ENCODE data around the gene SEMA3C.

Gene SEMA3C

DNA sequence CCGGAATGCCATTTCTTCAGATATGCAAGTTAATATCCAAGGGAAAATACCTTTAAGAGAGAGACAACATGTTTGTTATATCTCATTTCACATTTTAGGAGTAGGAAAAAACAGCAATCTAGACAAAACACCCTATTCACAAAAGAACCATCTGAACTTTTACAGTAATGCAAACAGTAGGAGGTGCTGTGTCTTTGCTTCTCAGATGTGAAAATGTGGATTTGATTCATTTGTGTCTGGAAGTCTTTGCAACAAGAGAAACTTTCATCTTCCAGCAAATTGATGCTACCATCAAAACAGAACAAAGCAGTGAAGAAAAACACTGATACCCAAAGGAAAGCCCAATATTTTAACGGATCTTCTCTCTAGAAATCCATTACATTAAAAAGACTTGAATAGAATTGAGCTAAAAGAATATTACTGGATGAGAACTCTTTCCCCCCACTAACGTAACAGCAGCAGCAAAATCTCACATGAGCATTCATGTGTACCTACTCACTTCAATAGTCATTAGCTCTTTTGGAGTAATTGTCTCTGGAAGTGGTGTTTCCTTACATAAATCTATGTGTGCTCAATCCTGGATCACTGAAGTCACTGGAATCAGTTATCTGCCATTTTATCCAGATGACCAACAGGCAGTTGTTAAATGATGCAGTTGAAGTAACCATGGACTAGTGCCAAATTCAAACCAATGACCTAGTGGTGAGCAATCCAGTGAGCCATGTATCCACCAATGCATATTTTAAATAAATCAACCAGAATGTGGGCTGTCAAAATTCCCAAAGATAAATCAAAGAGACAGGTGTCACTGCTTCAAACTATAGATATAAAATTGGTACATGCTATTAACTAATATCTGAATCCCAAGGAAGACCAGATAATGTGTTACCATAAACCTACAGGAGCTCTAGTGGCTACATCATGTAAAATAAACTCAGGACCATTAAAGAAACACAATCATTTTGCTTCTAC is 1.8 kb downstream of the SEMA3C start:
- Mint-ChIP-seq H3K9me3 (no peaks in the 10 kb centered on the region), H3K4me1 (ENCODE audit: low read depth in 2 of 2) (no peaks in the 10 kb centered on the region), H3K27me3 (peaks cover 0 to 9% of the 10 kb centered on the region in 2 donors), H3K27ac (no peak overlapping the region), H3K4me3 (no peak overlapping the region), H3K36me3 (ENCODE audit: insufficient read depth) (no peaks in the 10 kb centered on the region)
- DNase-seq: no peak
- ATAC-seq (replicated peaks): no peak

DNA sequence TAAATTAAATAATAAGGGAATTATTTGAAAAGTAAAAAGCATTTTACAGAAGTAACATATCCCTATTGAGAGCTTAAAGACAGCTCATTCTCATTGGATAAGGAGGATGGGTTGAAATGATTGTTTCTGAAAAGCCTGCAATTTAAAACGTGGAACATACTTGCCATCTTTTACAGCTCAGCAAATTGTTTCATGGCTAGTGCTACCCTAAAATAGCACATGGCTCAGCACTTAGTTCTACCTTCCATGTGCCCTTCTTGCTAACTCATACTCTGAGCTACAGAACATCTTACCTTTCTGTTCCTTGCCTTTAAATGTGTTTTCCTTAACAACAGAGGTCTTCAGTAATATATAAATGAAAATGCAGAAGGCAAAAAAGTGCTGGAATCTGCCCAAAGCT is 8.6 kb downstream of the SEMA3C start:
- Mint-ChIP-seq H3K4me1 (ENCODE audit: low read depth in 2 of 2) (no peaks in the 10 kb centered on the region), H3K36me3 (ENCODE audit: insufficient read depth) (no peaks in the 10 kb centered on the region), H3K27me3 (no peaks in the 10 kb centered on the region), H3K27ac (no peak overlapping the region), H3K9me3 (peaks cover 0 to 4% of the 10 kb centered on the region in 2 donors), H3K4me3 (no peak overlapping the region)
- ATAC-seq (replicated peaks) (no peak), DNase-seq (no peak)

DNA sequence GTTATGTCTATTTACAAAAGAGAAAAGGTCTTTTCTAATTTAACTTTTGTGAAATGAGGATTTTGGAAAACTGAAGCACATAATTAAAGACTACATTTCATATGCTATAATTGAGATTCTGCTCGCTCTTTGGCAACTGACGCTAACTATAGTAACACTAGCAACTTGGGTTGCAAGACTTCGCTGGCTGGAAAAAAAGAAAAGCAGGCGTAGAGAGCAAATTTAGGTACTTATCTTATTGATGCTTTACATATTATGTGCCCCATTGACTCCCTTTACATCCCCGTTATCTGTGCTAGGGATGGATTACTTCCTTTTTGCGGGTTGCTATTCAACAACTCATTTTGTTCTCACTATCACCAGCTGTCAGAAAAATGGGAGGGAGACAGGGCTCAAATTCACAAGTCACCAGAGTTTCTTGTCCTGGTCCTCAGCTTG is 10.5 kb downstream of the SEMA3C start:
- Mint-ChIP-seq H3K4me3 (no peak overlapping the region), H3K36me3 (ENCODE audit: insufficient read depth) (no peaks in the 10 kb centered on the region), H3K4me1 (ENCODE audit: low read depth in 2 of 2) (no peaks in the 10 kb centered on the region), H3K9me3 (peaks cover 0 to 4% of the 10 kb centered on the region in 2 donors), H3K27ac (no peak overlapping the region), H3K27me3 (no peaks in the 10 kb centered on the region)
- DNase-seq (no peak), ATAC-seq (replicated peaks) (no peak)

DNA sequence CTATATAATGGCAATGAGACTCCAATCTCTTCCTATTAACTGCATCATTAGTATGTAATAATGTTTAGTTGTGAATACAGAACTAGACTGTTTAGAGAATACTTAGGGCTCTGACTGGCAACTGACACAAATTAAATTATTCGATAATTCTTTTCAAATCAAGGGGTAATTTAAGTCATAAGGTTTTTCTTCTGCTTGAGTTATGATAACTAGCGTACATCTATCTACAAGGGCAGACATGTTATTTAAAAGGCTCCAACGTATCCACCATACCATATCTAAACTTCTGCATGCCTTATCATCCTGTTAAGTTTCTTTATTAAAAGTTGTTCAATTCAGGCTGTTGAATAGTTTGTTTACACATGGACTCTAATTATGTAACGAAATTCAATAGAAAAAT is 11.2 kb downstream of the SEMA3C start:
- DNase-seq (no peak), ATAC-seq (replicated peaks) (no peak)
- H3K4me3 Mint-ChIP-seq: no peak overlapping the region
- H3K4me1 Mint-ChIP-seq (ENCODE audit: low read depth in 2 of 2): no peaks in the 10 kb centered on the region
- no peaks in the 10 kb centered on the region for H3K36me3 Mint-ChIP-seq (ENCODE audit: insufficient read depth)
- H3K27ac Mint-ChIP-seq: no peak overlapping the region
- H3K9me3 Mint-ChIP-seq: peaks cover 0 to 4% of the 10 kb centered on the region in 2 donors
- no peaks in the 10 kb centered on the region for H3K27me3 Mint-ChIP-seq

GRCh38 chr7:80907141-80907601 is 11.7 kb downstream of the SEMA3C start:
- ATAC-seq (replicated peaks) (no peak), DNase-seq (no peak)
- Mint-ChIP-seq H3K4me3 (no peak overlapping the region), H3K4me1 (ENCODE audit: low read depth in 2 of 2) (no peaks in the 10 kb centered on the region), H3K9me3 (peaks cover 0 to 4% of the 10 kb centered on the region in 2 donors), H3K27me3 (no peaks in the 10 kb centered on the region), H3K36me3 (ENCODE audit: insufficient read depth) (no peaks in the 10 kb centered on the region), H3K27ac (no peak overlapping the region)

DNA sequence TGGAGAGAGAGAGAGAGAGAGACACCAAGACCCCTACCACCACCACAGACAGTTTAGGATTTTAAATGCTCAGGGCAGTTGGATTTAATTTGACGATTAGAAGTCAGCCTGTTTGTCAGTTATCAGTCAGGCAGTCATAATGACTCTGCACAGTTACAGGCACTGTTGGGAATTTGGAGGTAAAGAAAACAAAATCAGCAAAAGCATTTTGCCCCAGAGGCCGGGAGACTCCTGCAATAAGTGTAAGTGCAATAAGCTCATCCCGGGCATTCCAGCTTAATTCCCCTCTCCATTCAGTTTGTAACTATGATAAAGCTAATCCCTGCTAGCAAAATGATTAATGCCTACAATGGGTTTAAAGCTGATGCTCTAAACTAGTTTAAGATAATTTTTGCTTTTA is 13.5 kb downstream of the SEMA3C start:
- Mint-ChIP-seq H3K4me1 (ENCODE audit: low read depth in 2 of 2) (no peaks in the 10 kb centered on the region), H3K27me3 (no peaks in the 10 kb centered on the region), H3K4me3 (no peak overlapping the region), H3K36me3 (ENCODE audit: insufficient read depth) (no peaks in the 10 kb centered on the region), H3K27ac (no peak overlapping the region), H3K9me3 (peaks cover 0 to 5% of the 10 kb centered on the region in 2 donors)
- ATAC-seq (replicated peaks) (no peak), DNase-seq (no peak)

- peaks cover 0 to 5% of the 10 kb centered on the region in 2 donors for H3K9me3 Mint-ChIP-seq
- DNase-seq (no peak), ATAC-seq (replicated peaks) (no peak)
- H3K4me3 Mint-ChIP-seq: no peak overlapping the region
- H3K36me3 Mint-ChIP-seq (ENCODE audit: insufficient read depth): no peaks in the 10 kb centered on the region
- H3K4me1 Mint-ChIP-seq (ENCODE audit: low read depth in 2 of 2): no peaks in the 10 kb centered on the region
- H3K27me3 Mint-ChIP-seq: no peaks in the 10 kb centered on the region
- H3K27ac Mint-ChIP-seq: no peak overlapping the region
These were observed 16.0 kb downstream of the SEMA3C start for GRCh38 chr7:80902716-80903308.

DNA sequence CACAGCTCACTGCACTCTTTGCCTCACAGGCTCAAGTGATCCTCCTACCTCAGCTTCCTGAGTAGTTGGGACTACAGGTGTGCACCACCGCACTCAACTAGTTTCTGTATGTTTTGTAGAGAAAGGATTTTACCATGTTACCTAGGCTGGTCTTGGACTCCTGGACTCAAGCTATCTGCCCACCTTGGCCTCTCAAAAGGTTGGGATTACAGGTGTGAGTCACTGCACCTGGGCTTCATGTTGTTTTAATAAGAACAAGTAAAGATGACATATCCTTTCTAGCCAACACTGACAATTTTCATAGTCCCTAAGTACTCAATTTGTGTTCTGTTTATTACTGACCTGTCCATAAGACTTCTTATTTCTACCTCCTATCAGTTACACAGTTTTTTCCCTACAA is 16.8 kb downstream of the SEMA3C start:
- Mint-ChIP-seq H3K9me3 (peaks cover 0 to 9% of the 10 kb centered on the region in 2 donors), H3K4me3 (no peak overlapping the region), H3K27ac (no peak overlapping the region), H3K4me1 (ENCODE audit: low read depth in 2 of 2) (no peaks in the 10 kb centered on the region), H3K27me3 (no peaks in the 10 kb centered on the region), H3K36me3 (ENCODE audit: insufficient read depth) (no peaks in the 10 kb centered on the region)
- ATAC-seq (replicated peaks) (no peak), DNase-seq (no peak)

- Mint-ChIP-seq H3K4me1 (ENCODE audit: low read depth in 2 of 2) (no peaks in the 10 kb centered on the region), H3K27ac (no peak overlapping the region), H3K9me3 (peaks cover 0 to 8% of the 10 kb centered on the region in 2 donors), H3K27me3 (no peaks in the 10 kb centered on the region), H3K4me3 (no peak overlapping the region), H3K36me3 (ENCODE audit: insufficient read depth) (no peaks in the 10 kb centered on the region)
- no peak for DNase-seq
- no peak for ATAC-seq (replicated peaks)
These were observed 18.0 kb downstream of the SEMA3C start for GRCh38 chr7:80900583-80901576.

GRCh38 chr7:80896906-80897598 is 21.8 kb downstream of the SEMA3C start:
- H3K4me1 Mint-ChIP-seq (ENCODE audit: low read depth in 2 of 2): no peaks in the 10 kb centered on the region
- H3K4me3 Mint-ChIP-seq: no peak overlapping the region
- no peak for ATAC-seq (replicated peaks)
- no peak overlapping the region for H3K27ac Mint-ChIP-seq
- peaks cover 6 to 11% of the 10 kb centered on the region in 2 donors for H3K9me3 Mint-ChIP-seq
- no peaks in the 10 kb centered on the region for H3K36me3 Mint-ChIP-seq (ENCODE audit: insufficient read depth)
- H3K27me3 Mint-ChIP-seq: no peaks in the 10 kb centered on the region
- no peak for DNase-seq

DNA sequence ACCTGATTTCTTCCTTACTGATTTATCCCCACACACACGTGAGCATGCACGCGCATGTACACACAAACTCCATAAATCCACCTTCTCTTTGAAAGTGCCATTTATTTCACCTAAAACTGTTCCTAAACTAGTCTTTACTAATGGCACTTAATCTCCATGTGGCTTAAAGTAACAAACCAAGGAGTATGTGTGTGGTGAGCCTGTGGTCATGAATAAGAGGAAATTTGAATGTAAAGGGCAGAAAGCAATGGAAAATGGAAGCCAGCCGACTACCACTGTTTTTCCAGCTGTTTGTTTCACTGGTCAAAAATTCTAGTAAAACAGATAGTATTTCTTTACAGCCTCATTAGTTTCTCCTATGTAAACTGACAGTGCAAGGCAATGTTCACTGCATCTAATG is 23.8 kb downstream of the SEMA3C start:
- H3K36me3 Mint-ChIP-seq (ENCODE audit: insufficient read depth): no peaks in the 10 kb centered on the region
- ATAC-seq (replicated peaks) (no peak), DNase-seq (no peak)
- H3K9me3 Mint-ChIP-seq: peaks cover 6 to 14% of the 10 kb centered on the region in 2 donors
- H3K4me3 Mint-ChIP-seq: no peak overlapping the region
- no peak overlapping the region for H3K27ac Mint-ChIP-seq
- H3K4me1 Mint-ChIP-seq (ENCODE audit: low read depth in 2 of 2): no peaks in the 10 kb centered on the region
- no peaks in the 10 kb centered on the region for H3K27me3 Mint-ChIP-seq

DNA sequence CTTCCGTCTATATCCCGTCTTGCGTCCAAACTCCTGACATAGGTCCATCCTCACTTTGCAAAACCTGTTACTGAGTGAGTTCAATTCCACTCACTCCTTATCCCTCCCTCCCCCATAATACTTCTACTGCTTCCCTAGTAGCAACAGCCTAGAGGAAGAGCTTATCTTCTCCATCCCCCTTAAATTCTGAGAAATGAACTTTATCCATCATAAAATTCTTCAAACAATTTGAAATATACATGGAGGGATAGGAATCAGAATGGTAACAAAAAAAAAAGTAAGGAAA is 27.6 kb downstream of the SEMA3C start:
- H3K4me3 Mint-ChIP-seq: no peak overlapping the region
- no peak overlapping the region for H3K27ac Mint-ChIP-seq
- peaks cover 6 to 7% of the 10 kb centered on the region in 2 donors for H3K9me3 Mint-ChIP-seq
- ATAC-seq (replicated peaks): no peak
- H3K36me3 Mint-ChIP-seq (ENCODE audit: insufficient read depth): no peaks in the 10 kb centered on the region
- H3K4me1 Mint-ChIP-seq (ENCODE audit: low read depth in 2 of 2): no peaks in the 10 kb centered on the region
- no peaks in the 10 kb centered on the region for H3K27me3 Mint-ChIP-seq
- DNase-seq: no peak

Measured in effector memory CD8-positive, alpha-beta T cell (primary cell).